Right lobe of liver (tissue), 6 donors: Measurements from ENCODE around the gene DDX3X. TPM values are rescaled to one million over a fixed set of nuclear protein-coding genes. Genes with fewer than 3 reads are reported as not detected.

ENCODE experiments used
- ATAC-seq, 4 donors: fragments of 200-7000 bp; cut with Tn5 transposase; one replicate each; pipeline ENCODE4 v1.9.1; 2020; ENCODE audit warnings: mild to moderate bottlenecking in 4 of 4, moderate library complexity in 4 of 4
- DNase-seq, 3 donors: peaks; one replicate each; pipeline ENCODE4 v3.0.0-alpha.2; 2020
- H3K27ac ChIP-seq, 3 donors: fragments of 200-600 bp; one replicate each; pipeline ENCODE4 v1.8.0; 2022
- H3K27me3 ChIP-seq, 2 donors: fragments of 200-600 bp; one replicate each; pipeline ENCODE4 v1.8.0; 2022
- H3K36me3 ChIP-seq, 4 donors: fragments of 200-600 bp; sonication (generic) in 1 of 4; one replicate each; pipeline versions ENCODE4 v1.5.1 to v1.8.0; 2017 to 2022; ENCODE audit warnings: control low read depth in 1 of 4
- H3K4me1 ChIP-seq, 4 donors: fragments of 200-600 bp; sonication (generic) in 1 of 4; one replicate each; pipeline versions ENCODE4 v1.5.1 to v1.8.0; 2017 to 2022; ENCODE audit warnings: control low read depth in 1 of 4
- H3K4me3 ChIP-seq, 3 donors: fragments of 200-600 bp; one replicate each; pipeline ENCODE4 v1.8.0; 2022
- H3K9me3 ChIP-seq, 4 donors: fragments of 200-600 bp; sonication (generic) in 1 of 4; one replicate each; pipeline versions ENCODE4 v1.5.1 to v1.8.0; 2017 to 2022; ENCODE audit warnings: control low read depth in 1 of 4
- POLR2A ChIP-seq: fragments of 450-650 bp; IDR thresholded peaks from one replicate; pipeline ENCODE4 v1.6.1; 2017; ENCODE audit warnings: antibody characterized with exemption, mild to moderate bottlenecking
- WGBS: methylation state at CpG from one replicate; pipeline ENCODE4 v1.1.6; 2018; ENCODE audit warnings: low coverage, low lambda C conversion rate; ENCODE audit not compliant: insufficient coverage; ENCODE audit errors: missing lambda C conversion rate; 5-methylcytosine and 5-hydroxymethylcytosine counted together
- intact Hi-C, 2 donors: fragments of 100-400 bp; cut with DNase I; formaldehyde crosslinking; loops; one replicate each; pipeline versions ENCODE4 v1.11.2 to v1.14.1; 2022
- total RNA-seq, 6 experiments: library from RNA; depleted of rRNA in 2 of 6; stranded (reverse); fragments of >200 nt in 2 of 6; fragmentation: NEBNext Ultra II Directional in 3 of 6; extraction: Animal tissue kit (Norgen Biotek cat#: 25700) in 3 of 6; gene quantifications; one replicate each; pipeline versions ENCODE4 v1.1.0 to v1.2.4, GENCODE V29; 2016 to 2023
- TF ChIP-seq, protein P1 (sequence below), 4 donors: fragments of 200-600 bp in 3 of 4; fragments of 450-650 bp in 1 of 4; IDR thresholded peaks; one replicate each; pipeline versions ENCODE4 v1.5.1 to v1.8.0; 2016 to 2022; ENCODE audit warnings: antibody characterized with exemption in 4 of 4, mild to moderate bottlenecking in 2 of 4
- donor health status: DM: no; HTN: yes; CAD: no.
- donor health status: DM: no; HTN: no; CAD: no.
- donor health status: DM: no; HTN: no; CAD: no.
- donor health status: DM: no; HTN: yes; CAD: no.
- donor health status: DM: no; HTN: yes; CAD: no.

Gene DDX3X
- total RNA-seq, 6 experiments from 2014 or later: 85.1 to 210 (median 138) TPM

DNA sequence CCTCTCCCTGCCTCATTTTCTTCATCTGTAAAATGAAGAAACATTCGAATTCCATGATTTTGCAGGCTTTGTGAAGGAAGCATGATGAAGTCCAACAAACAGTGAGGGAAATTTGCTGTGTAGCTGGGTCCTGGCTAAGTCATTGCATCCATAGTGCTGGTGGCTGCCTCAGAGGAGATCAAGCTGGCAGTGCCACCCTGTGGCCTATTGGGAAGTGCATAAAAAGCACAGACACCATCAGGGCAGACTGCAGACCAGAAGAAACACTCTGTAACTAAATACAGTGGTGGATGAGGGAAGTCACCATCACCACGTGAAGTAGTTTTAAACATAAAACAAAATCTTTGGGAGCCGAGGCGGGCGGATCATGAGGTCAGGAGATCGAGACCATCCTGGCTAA, 40.7 kb upstream of the DDX3X start:
- peak; percentile 46 to 63 (median 54) for ATAC-seq
- H3K27ac ChIP-seq: no peak overlapping the region
- no peaks in the 10 kb centered on the region for H3K36me3 ChIP-seq
- no peaks in the 10 kb centered on the region for H3K27me3 ChIP-seq
- intact Hi-C loops: no loop called here
- H3K9me3 ChIP-seq: no peaks in the 10 kb centered on the region
- no peak overlapping the region for H3K4me3 ChIP-seq
- no peak for DNase-seq
- 62% methylated on average over 6 of the region's 6 CpGs for WGBS
- TF ChIP-seq, protein P1, sequence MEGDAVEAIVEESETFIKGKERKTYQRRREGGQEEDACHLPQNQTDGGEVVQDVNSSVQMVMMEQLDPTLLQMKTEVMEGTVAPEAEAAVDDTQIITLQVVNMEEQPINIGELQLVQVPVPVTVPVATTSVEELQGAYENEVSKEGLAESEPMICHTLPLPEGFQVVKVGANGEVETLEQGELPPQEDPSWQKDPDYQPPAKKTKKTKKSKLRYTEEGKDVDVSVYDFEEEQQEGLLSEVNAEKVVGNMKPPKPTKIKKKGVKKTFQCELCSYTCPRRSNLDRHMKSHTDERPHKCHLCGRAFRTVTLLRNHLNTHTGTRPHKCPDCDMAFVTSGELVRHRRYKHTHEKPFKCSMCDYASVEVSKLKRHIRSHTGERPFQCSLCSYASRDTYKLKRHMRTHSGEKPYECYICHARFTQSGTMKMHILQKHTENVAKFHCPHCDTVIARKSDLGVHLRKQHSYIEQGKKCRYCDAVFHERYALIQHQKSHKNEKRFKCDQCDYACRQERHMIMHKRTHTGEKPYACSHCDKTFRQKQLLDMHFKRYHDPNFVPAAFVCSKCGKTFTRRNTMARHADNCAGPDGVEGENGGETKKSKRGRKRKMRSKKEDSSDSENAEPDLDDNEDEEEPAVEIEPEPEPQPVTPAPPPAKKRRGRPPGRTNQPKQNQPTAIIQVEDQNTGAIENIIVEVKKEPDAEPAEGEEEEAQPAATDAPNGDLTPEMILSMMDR (IDR thresholded peaks at IDR 0.05): peak in 3 of 4 donors; percentile 11 to 25 (median 23)
- TF ChIP-seq POLR2A: no peak
- H3K4me1 ChIP-seq: no peaks in the 10 kb centered on the region

GRCh38 chrX:41300758-41301437, 33.1 kb upstream of the DDX3X start:
- ATAC-seq: peak in 1 of 4 donors; percentile 11
- Histone ChIP-seq H3K4me1 (no peaks in the 10 kb centered on the region), H3K27ac (no peak overlapping the region), H3K4me3 (no peak overlapping the region), H3K9me3 (no peaks in the 10 kb centered on the region), H3K27me3 (no peaks in the 10 kb centered on the region), H3K36me3 (no peaks in the 10 kb centered on the region)
- intact Hi-C loops: no loop called here
- TF ChIP-seq, protein P1 (IDR thresholded peaks at IDR 0.05): no peak
- no peak for TF ChIP-seq POLR2A
- DNase-seq: no peak
- WGBS: 67% methylated on average over 4 of the region's 5 CpGs

DNA sequence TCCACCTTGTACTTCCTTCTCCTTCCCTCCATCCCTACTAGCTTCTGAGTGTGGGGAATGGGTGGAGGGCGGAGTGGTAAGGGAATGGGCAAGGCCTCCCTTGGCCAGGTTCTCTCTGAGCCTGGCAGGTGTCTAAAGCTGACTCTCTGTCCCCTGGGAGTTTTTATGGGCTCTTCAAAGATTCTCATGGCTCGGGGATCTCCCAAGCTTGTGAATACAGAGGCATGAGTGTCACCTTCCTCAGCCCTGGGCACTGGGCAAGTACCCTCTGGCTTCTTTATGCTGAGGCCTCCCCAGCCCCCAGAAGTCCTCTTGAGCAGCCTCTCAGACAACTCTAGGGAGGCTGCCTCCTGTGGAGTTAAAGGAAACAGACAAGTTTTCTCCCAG, 32.5 kb upstream of the DDX3X start:
- no peaks in the 10 kb centered on the region for H3K9me3 ChIP-seq
- no peak for DNase-seq
- no peaks in the 10 kb centered on the region for H3K36me3 ChIP-seq
- WGBS: 77% methylated on average over 2 of the region's 2 CpGs
- ATAC-seq: peak in 2 of 4 donors; percentile 20 to 25
- no peak for TF ChIP-seq POLR2A
- TF ChIP-seq, protein P1 (IDR thresholded peaks at IDR 0.05): no peak
- no peak overlapping the region for H3K27ac ChIP-seq
- H3K27me3 ChIP-seq: no peaks in the 10 kb centered on the region
- intact Hi-C loops: no loop called here
- no peak overlapping the region for H3K4me3 ChIP-seq
- H3K4me1 ChIP-seq: no peaks in the 10 kb centered on the region

DNA sequence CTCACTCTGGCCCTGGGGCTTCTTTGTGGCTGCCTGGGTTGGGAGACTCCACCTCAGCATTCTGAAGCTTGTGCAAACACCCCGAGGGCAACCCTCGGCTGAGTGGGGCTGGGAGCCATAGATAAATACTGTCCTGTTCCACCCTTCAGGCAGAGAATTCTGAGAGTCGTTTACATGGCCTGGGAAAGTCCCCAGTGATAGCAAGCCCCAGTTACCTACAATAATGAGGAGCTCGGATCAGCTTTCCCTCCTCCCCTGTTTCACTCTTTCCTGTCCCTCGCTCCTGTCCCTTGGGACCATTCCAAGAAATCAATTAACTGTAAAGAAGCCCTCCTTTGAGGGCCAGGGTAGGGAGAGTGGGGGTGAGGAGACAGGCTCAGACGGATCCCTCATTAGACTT, 31.6 kb upstream of the DDX3X start:
- no peaks in the 10 kb centered on the region for H3K27me3 ChIP-seq
- no peaks in the 10 kb centered on the region for H3K9me3 ChIP-seq
- 47% methylated on average over 5 of the region's 6 CpGs for whole genome bisulfite sequencing
- no peak for DNase-seq
- H3K4me3 ChIP-seq: no peak overlapping the region
- H3K36me3 ChIP-seq: no peaks in the 10 kb centered on the region
- no peaks in the 10 kb centered on the region for H3K4me1 ChIP-seq
- H3K27ac ChIP-seq: no peak overlapping the region
- TF ChIP-seq POLR2A: no peak
- TF ChIP-seq, protein P1 (IDR thresholded peaks at IDR 0.05): no peak
- intact Hi-C loops: no loop called here
- peak in 1 of 4 donors; percentile 45 for ATAC-seq
